Right atrium auricular region (tissue), 2 donors: ENCODE measurements around the gene MLN. TPM values are rescaled to one million over a fixed set of nuclear protein-coding genes. Genes with fewer than 3 reads are reported as not detected.

Experiments used
- DNase-seq: peaks from one replicate; pipeline ENCODE4 v3.0.0-alpha.2; 2019; ENCODE audit warnings: low spot score
- H3K27ac ChIP-seq, 2 donors: fragments of 200-600 bp; sonication (generic); 1 replicate in 1 of 2; 2 replicates in 1 of 2; pipeline ENCODE4 v1.5.1; 2016 to 2019
- H3K27me3 ChIP-seq, 2 donors: fragments of 200-600 bp; sonication (generic); one replicate each; pipeline versions ENCODE4 v1.5.1 to v1.6.0; 2017 to 2019
- H3K36me3 ChIP-seq: fragments of 200-600 bp; sonication (generic); one replicate; pipeline ENCODE4 v1.5.1; 2016
- H3K4me1 ChIP-seq, 2 donors: fragments of 200-600 bp; sonication (generic); one replicate each; pipeline versions ENCODE4 v1.5.1 to v1.6.0; 2017 to 2019
- H3K4me3 ChIP-seq, 2 donors: fragments of 200-600 bp; sonication (generic); 1 replicate in 1 of 2; 2 replicates in 1 of 2; pipeline ENCODE4 v1.5.1; 2017 to 2019; ENCODE audit warnings: mild to moderate bottlenecking in 1 of 2, moderate library complexity in 1 of 2
- H3K9me3 ChIP-seq, 2 donors: fragments of 200-600 bp; sonication (generic); one replicate each; pipeline ENCODE4 v1.5.1; 2019
- total RNA-seq, 2 donors: library from RNA; depleted of rRNA; stranded (reverse); fragments of >200 nt; gene quantifications; one replicate each; pipeline ENCODE4 v1.1.0, GENCODE V29; 2016
- TF ChIP-seq, protein P1 (sequence below), 2 donors: fragments of 200-600 bp; sonication (generic); IDR thresholded peaks; one replicate each; pipeline ENCODE4 v1.5.1; 2019; ENCODE audit warnings: antibody characterized with exemption in 2 of 2

The MLN gene
- total RNA-seq, 2 donors from 2014 or later: not detected

- Histone ChIP-seq H3K4me1 (peaks cover 0 to 43% of the 10 kb centered on the region in 2 donors), H3K36me3 (peaks cover 16% of the 10 kb centered on the region), H3K9me3 (no peaks in the 10 kb centered on the region), H3K27me3 (no peaks in the 10 kb centered on the region), H3K27ac (peak within 1 kb of the TSS; percentile 98), H3K4me3 (peak within 1 kb of the TSS; percentile 88 to 93)
- TF ChIP-seq, protein P1, sequence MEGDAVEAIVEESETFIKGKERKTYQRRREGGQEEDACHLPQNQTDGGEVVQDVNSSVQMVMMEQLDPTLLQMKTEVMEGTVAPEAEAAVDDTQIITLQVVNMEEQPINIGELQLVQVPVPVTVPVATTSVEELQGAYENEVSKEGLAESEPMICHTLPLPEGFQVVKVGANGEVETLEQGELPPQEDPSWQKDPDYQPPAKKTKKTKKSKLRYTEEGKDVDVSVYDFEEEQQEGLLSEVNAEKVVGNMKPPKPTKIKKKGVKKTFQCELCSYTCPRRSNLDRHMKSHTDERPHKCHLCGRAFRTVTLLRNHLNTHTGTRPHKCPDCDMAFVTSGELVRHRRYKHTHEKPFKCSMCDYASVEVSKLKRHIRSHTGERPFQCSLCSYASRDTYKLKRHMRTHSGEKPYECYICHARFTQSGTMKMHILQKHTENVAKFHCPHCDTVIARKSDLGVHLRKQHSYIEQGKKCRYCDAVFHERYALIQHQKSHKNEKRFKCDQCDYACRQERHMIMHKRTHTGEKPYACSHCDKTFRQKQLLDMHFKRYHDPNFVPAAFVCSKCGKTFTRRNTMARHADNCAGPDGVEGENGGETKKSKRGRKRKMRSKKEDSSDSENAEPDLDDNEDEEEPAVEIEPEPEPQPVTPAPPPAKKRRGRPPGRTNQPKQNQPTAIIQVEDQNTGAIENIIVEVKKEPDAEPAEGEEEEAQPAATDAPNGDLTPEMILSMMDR (IDR thresholded peaks at IDR 0.05): no peak
- DNase-seq: peak; percentile 93
Measured at GRCh38 chr6:33788694-33789549, 14.9 kb downstream of the MLN start, which contains the start of gene LEMD2. TSS of gene LEMD2 (minus strand) at chr6:33789130. CDS start at chr6:33789116, 14 bp downstream.

GRCh38 chr6:33787954-33788693, 15.7 kb downstream of the MLN start:
- Histone ChIP-seq H3K4me1 (peaks cover 0 to 43% of the 10 kb centered on the region in 2 donors), H3K9me3 (no peaks in the 10 kb centered on the region), H3K27me3 (no peaks in the 10 kb centered on the region), H3K4me3 (peak overlapping the region; percentile 88 to 93), H3K36me3 (peaks cover 24% of the 10 kb centered on the region), H3K27ac (peak overlapping the region; percentile 98)
- TF ChIP-seq, protein P1 (IDR thresholded peaks at IDR 0.05): no peak
- DNase-seq: peak; percentile 86

GRCh38 chr6:33787346-33787953, 16.4 kb downstream of the MLN start:
- no peaks in the 10 kb centered on the region for H3K27me3 ChIP-seq
- H3K36me3 ChIP-seq: peaks cover 30% of the 10 kb centered on the region
- peaks cover 0 to 43% of the 10 kb centered on the region in 2 donors for H3K4me1 ChIP-seq
- no peaks in the 10 kb centered on the region for H3K9me3 ChIP-seq
- peak overlapping the region; percentile 88 to 93 for H3K4me3 ChIP-seq
- DNase-seq: no peak
- TF ChIP-seq, protein P1 (IDR thresholded peaks at IDR 0.05): no peak
- H3K27ac ChIP-seq: peak overlapping the region; percentile 98

DNA sequence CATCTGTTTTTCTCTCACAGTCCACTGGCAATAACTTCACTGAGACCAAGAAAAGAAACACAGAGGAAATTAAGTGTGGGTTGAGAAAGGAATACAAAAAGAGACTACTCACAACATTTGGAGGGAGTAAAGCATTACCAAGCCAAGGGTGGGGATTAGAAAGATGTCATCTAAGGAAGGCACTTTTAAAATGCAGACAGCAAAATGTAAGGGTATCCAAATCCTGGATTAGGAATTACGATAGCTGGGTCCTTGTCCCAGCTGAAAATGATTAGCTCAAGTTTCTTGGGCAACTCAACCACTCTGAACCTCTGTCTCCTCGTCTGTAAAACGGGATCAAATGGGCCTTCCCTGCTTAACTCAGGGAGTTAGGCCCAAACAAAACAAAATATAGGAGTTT, 17.1 kb downstream of the MLN start:
- H3K36me3 ChIP-seq: peaks cover 36% of the 10 kb centered on the region
- H3K4me1 ChIP-seq: peaks cover 0 to 49% of the 10 kb centered on the region in 2 donors
- no peak for DNase-seq
- H3K9me3 ChIP-seq: no peaks in the 10 kb centered on the region
- TF ChIP-seq, protein P1 (IDR thresholded peaks at IDR 0.05): no peak
- H3K4me3 ChIP-seq: no peak overlapping the region
- H3K27ac ChIP-seq: peak overlapping the region; percentile 98
- no peaks in the 10 kb centered on the region for H3K27me3 ChIP-seq

- H3K4me3 ChIP-seq: no peak overlapping the region
- no peak for DNase-seq
- TF ChIP-seq, protein P1 (IDR thresholded peaks at IDR 0.05): no peak
- peaks cover 41% of the 10 kb centered on the region for H3K36me3 ChIP-seq
- no peaks in the 10 kb centered on the region for H3K9me3 ChIP-seq
- peak overlapping the region; percentile 10 to 98 for H3K27ac ChIP-seq
- peaks cover 0 to 59% of the 10 kb centered on the region in 2 donors for H3K4me1 ChIP-seq
- no peaks in the 10 kb centered on the region for H3K27me3 ChIP-seq
Measured at GRCh38 chr6:33785778-33786177, 18.0 kb downstream of the MLN start.
